ENCODE results near the gene STYK1.
"Not testable (repeated sequence)": the region's sequence is repeated elsewhere in the genome, so short reads cannot be mapped to it uniquely, and the experiment has no call there.

Gene STYK1

GRCh38 chr12:10661338-10661737 lies 12.5 kb downstream of the STYK1 start:
- Histone ChIP-seq H3K9me3 (ENCODE audit: insufficient read depth, low read depth, low read length) (no peaks in the 10 kb centered on the region), H2BK5ac (ENCODE audit: low read depth, low read length, poor library complexity) (no peak overlapping the region), H2AK5ac (ENCODE audit: low read length) (no peak overlapping the region), H3K79me2 (ENCODE audit: control insufficient read depth, insufficient read depth, low read length, poor library complexity) (no peaks in the 10 kb centered on the region), H4K12ac (ENCODE audit: low read depth, low read length) (no peak overlapping the region), H3K14ac (ENCODE audit: low read length) (no peak overlapping the region), H3K23ac (ENCODE audit: low read length) (no peak overlapping the region), H2BK12ac (ENCODE audit: low read length) (no peak overlapping the region), H3K4me2 (ENCODE audit: low read length) (no peak overlapping the region), H2BK120ac (ENCODE audit: insufficient read depth, low read length, poor library complexity) (no peak overlapping the region), H3K4me3 (ENCODE audit: low read depth, low read length) (no peak overlapping the region), H3K27ac (ENCODE audit: low read depth, low read length) (no peak overlapping the region), H2AFZ (ENCODE audit: insufficient read depth, low read length, poor library complexity) (no peak overlapping the region), H3K4ac (ENCODE audit: low read depth, low read length) (no peak overlapping the region), H3K79me1 (ENCODE audit: low read length) (no peaks in the 10 kb centered on the region), H3K27me3 (ENCODE audit: insufficient read depth, low read length) (no peaks in the 10 kb centered on the region), H4K91ac (ENCODE audit: low read depth, low read length) (no peak overlapping the region), H3K9ac (ENCODE audit: low read length) (no peak overlapping the region), H4K8ac (ENCODE audit: low read depth, low read length) (no peak overlapping the region), H3K18ac (ENCODE audit: low read length) (no peak overlapping the region), H3K36me3 (ENCODE audit: control insufficient read depth in 1 of 2, insufficient read depth in 2 of 2, low read length in 2 of 2) (no peaks in the 10 kb centered on the region), H3K4me1 (ENCODE audit: control insufficient read depth in 1 of 2, insufficient read depth in 2 of 2, low read length in 2 of 2) (peaks cover 0 to 2% of the 10 kb centered on the region in 2 experiments)
- peak in 1 of 2 donors; percentile 38 for DNase-seq
- no CpG with 5 or more reads among the region's 3 CpGs for WGBS (ENCODE audit: extremely low coverage, insufficient coverage, insufficient read length)

- no peak overlapping the region for H3K23ac ChIP-seq (ENCODE audit: low read length)
- H3K9me3 ChIP-seq (ENCODE audit: insufficient read depth, low read depth, low read length), result no peaks in the 10 kb centered on the region
- H4K12ac ChIP-seq (ENCODE audit: low read depth, low read length), result no peak overlapping the region
- no peaks in the 10 kb centered on the region for H3K36me3 ChIP-seq (ENCODE audit: control insufficient read depth in 1 of 2, insufficient read depth in 2 of 2, low read length in 2 of 2)
- no peaks in the 10 kb centered on the region for H3K4me1 ChIP-seq (ENCODE audit: control insufficient read depth in 1 of 2, insufficient read depth in 2 of 2, low read length in 2 of 2)
- no peak overlapping the region for H3K4ac ChIP-seq (ENCODE audit: low read depth, low read length)
- H3K14ac ChIP-seq (ENCODE audit: low read length), result no peak overlapping the region
- H2BK5ac ChIP-seq (ENCODE audit: low read depth, low read length, poor library complexity), result no peak overlapping the region
- H3K79me1 ChIP-seq (ENCODE audit: low read length), result no peaks in the 10 kb centered on the region
- no peak overlapping the region for H3K4me2 ChIP-seq (ENCODE audit: low read length)
- H3K79me2 ChIP-seq (ENCODE audit: control insufficient read depth, insufficient read depth, low read length, poor library complexity), result no peaks in the 10 kb centered on the region
- no peak overlapping the region for H3K27ac ChIP-seq (ENCODE audit: low read depth, low read length)
- no peak overlapping the region for H2BK12ac ChIP-seq (ENCODE audit: low read length)
- H2BK120ac ChIP-seq (ENCODE audit: insufficient read depth, low read length, poor library complexity), result no peak overlapping the region
- H2AFZ ChIP-seq (ENCODE audit: insufficient read depth, low read length, poor library complexity), result no peak overlapping the region
- no peak overlapping the region for H3K18ac ChIP-seq (ENCODE audit: low read length)
- no peak overlapping the region for H3K4me3 ChIP-seq (ENCODE audit: low read depth, low read length)
- DNase-seq, result no peak
- no peak overlapping the region for H2AK5ac ChIP-seq (ENCODE audit: low read length)
- no peak overlapping the region for H4K91ac ChIP-seq (ENCODE audit: low read depth, low read length)
- H3K27me3 ChIP-seq (ENCODE audit: insufficient read depth, low read length), result no peaks in the 10 kb centered on the region
- no peak overlapping the region for H3K9ac ChIP-seq (ENCODE audit: low read length)
- no peak overlapping the region for H4K8ac ChIP-seq (ENCODE audit: low read depth, low read length)
Measured at GRCh38 chr12:10654003-10654402, 19.8 kb downstream of the STYK1 start.

- H3K9ac ChIP-seq (ENCODE audit: low read length), result no peak overlapping the region
- H4K8ac ChIP-seq (ENCODE audit: low read depth, low read length), result no peak overlapping the region
- WGBS (ENCODE audit: extremely low coverage, insufficient coverage, insufficient read length), result no CpG with 5 or more reads among the region's 3 CpGs
- H3K14ac ChIP-seq (ENCODE audit: low read length), result no peak overlapping the region
- H3K27ac ChIP-seq (ENCODE audit: low read depth, low read length), result no peak overlapping the region
- H3K79me1 ChIP-seq (ENCODE audit: low read length), result no peaks in the 10 kb centered on the region
- H4K91ac ChIP-seq (ENCODE audit: low read depth, low read length), result no peak overlapping the region
- no peak overlapping the region for H3K23ac ChIP-seq (ENCODE audit: low read length)
- H2AFZ ChIP-seq (ENCODE audit: insufficient read depth, low read length, poor library complexity), result no peak overlapping the region
- no peak overlapping the region for H3K4me3 ChIP-seq (ENCODE audit: low read depth, low read length)
- no peak overlapping the region for H2BK5ac ChIP-seq (ENCODE audit: low read depth, low read length, poor library complexity)
- no peaks in the 10 kb centered on the region for H3K4me1 ChIP-seq (ENCODE audit: control insufficient read depth in 1 of 2, insufficient read depth in 2 of 2, low read length in 2 of 2)
- no peaks in the 10 kb centered on the region for H3K9me3 ChIP-seq (ENCODE audit: insufficient read depth, low read depth, low read length)
- H2BK120ac ChIP-seq (ENCODE audit: insufficient read depth, low read length, poor library complexity), result no peak overlapping the region
- H3K79me2 ChIP-seq (ENCODE audit: control insufficient read depth, insufficient read depth, low read length, poor library complexity), result no peaks in the 10 kb centered on the region
- no peak overlapping the region for H3K4me2 ChIP-seq (ENCODE audit: low read length)
- H3K4ac ChIP-seq (ENCODE audit: low read depth, low read length), result no peak overlapping the region
- H2AK5ac ChIP-seq (ENCODE audit: low read length), result no peak overlapping the region
- no peaks in the 10 kb centered on the region for H3K36me3 ChIP-seq (ENCODE audit: control insufficient read depth in 1 of 2, insufficient read depth in 2 of 2, low read length in 2 of 2)
- no peak overlapping the region for H2BK12ac ChIP-seq (ENCODE audit: low read length)
- H3K18ac ChIP-seq (ENCODE audit: low read length), result no peak overlapping the region
- H3K27me3 ChIP-seq (ENCODE audit: insufficient read depth, low read length), result no peaks in the 10 kb centered on the region
- H4K12ac ChIP-seq (ENCODE audit: low read depth, low read length), result no peak overlapping the region
- DNase-seq, result no peak
Measured at GRCh38 chr12:10652192-10652591, 21.7 kb downstream of the STYK1 start.

- not testable (repeated sequence) for H3K79me1 ChIP-seq (ENCODE audit: low read length); H4K12ac ChIP-seq (ENCODE audit: low read depth, low read length)
Measured at GRCh38 chr12:10646576-10646975, 27.3 kb downstream of the STYK1 start.

More at GRCh38 chr12:10646576-10646975, 27.3 kb downstream of the STYK1 start:
- H3K4me2 ChIP-seq (ENCODE audit: low read length); H4K8ac ChIP-seq (ENCODE audit: low read depth, low read length); H3K79me2 ChIP-seq (ENCODE audit: control insufficient read depth, insufficient read depth, low read length, poor library complexity); H3K9ac ChIP-seq (ENCODE audit: low read length); H3K23ac ChIP-seq (ENCODE audit: low read length); H3K18ac ChIP-seq (ENCODE audit: low read length); H3K4me3 ChIP-seq (ENCODE audit: low read depth, low read length); H3K9me3 ChIP-seq (ENCODE audit: insufficient read depth, low read depth, low read length); H3K27ac ChIP-seq (ENCODE audit: low read depth, low read length); H2BK12ac ChIP-seq (ENCODE audit: low read length); H2AK5ac ChIP-seq (ENCODE audit: low read length); H2BK5ac ChIP-seq (ENCODE audit: low read depth, low read length, poor library complexity); H3K27me3 ChIP-seq (ENCODE audit: insufficient read depth, low read length); H3K4ac ChIP-seq (ENCODE audit: low read depth, low read length); H2AFZ ChIP-seq (ENCODE audit: insufficient read depth, low read length, poor library complexity); H3K36me3 ChIP-seq (ENCODE audit: control insufficient read depth in 1 of 2, insufficient read depth in 2 of 2, low read length in 2 of 2); DNase-seq; H3K14ac ChIP-seq (ENCODE audit: low read length); H4K91ac ChIP-seq (ENCODE audit: low read depth, low read length); H3K4me1 ChIP-seq (ENCODE audit: control insufficient read depth in 1 of 2, insufficient read depth in 2 of 2, low read length in 2 of 2); H2BK120ac ChIP-seq (ENCODE audit: insufficient read depth, low read length, poor library complexity): not testable (repeated sequence)
